Peyer's patch (tissue), 4 donors: ENCODE data around the gene ENG. TPM values are rescaled to one million over a fixed set of nuclear protein-coding genes. Genes with fewer than 3 reads are reported as not detected.
"Not testable (repeated sequence)": the region's sequence is repeated elsewhere in the genome, so short reads cannot be mapped to it uniquely, and the experiment has no call there.

Experiments used
- DNase-seq, 3 donors: peaks; one replicate each; pipeline ENCODE4 v3.0.0-alpha.2; 2017 to 2019
- H3K27ac ChIP-seq, 4 donors: fragments of 200-600 bp; sonication (generic); one replicate each; pipeline ENCODE4 v1.5.1; 2016 to 2019
- H3K27me3 ChIP-seq, 2 donors: fragments of 200-600 bp; sonication (generic); one replicate each; pipeline ENCODE4 v1.5.1; 2019
- H3K36me3 ChIP-seq, 3 donors: fragments of 200-600 bp; sonication (generic); one replicate each; pipeline ENCODE4 v1.5.1; 2016 to 2019
- H3K4me1 ChIP-seq, 4 donors: fragments of 200-600 bp; sonication (generic); one replicate each; pipeline ENCODE4 v1.5.1; 2016 to 2019
- H3K4me3 ChIP-seq, 4 donors: fragments of 200-600 bp; sonication (generic); 1 replicate in 3 of 4; 2 replicates in 1 of 4; pipeline ENCODE4 v1.5.1; 2016 to 2019; ENCODE audit warnings: mild to moderate bottlenecking in 1 of 4
- H3K9me3 ChIP-seq, 4 donors: fragments of 200-600 bp; sonication (generic); one replicate each; pipeline ENCODE4 v1.5.1; 2016 to 2019; ENCODE audit warnings: mild to moderate bottlenecking in 1 of 4
- CTCF ChIP-seq, 6 experiments: fragments of 450-650 bp in 4 of 6; fragments of 200-600 bp in 2 of 6; sonication (generic) in 1 of 6; IDR thresholded peaks; one replicate each; pipeline ENCODE4 v1.5.1; 2017 to 2019; ENCODE audit warnings: antibody characterized with exemption in 6 of 6, mild to moderate bottlenecking in 3 of 6, moderate library complexity in 1 of 6
- POLR2A ChIP-seq, 2 donors: fragments of 450-650 bp; IDR thresholded peaks; one replicate each; pipeline ENCODE4 v1.5.1; 2017; ENCODE audit warnings: antibody characterized with exemption in 2 of 2, mild to moderate bottlenecking in 2 of 2, moderate library complexity in 2 of 2
- total RNA-seq, 4 donors: library from RNA; depleted of rRNA; stranded (reverse); fragments of >200 nt; gene quantifications; one replicate each; pipeline ENCODE4 v1.1.0, GENCODE V29; 2016

ENG gene
- total RNA-seq, 4 donors from 2014 or later, result 7.0 to 49.5 (median 25.0) TPM

GRCh38 chr9:127848756-127849504, 5.5 kb downstream of the ENG start:
- Histone ChIP-seq H3K27ac (peak overlapping the region in 1 of 4 donors; percentile 4), H3K27me3 (no peaks in the 10 kb centered on the region), H3K4me3 (no peak overlapping the region), H3K4me1 (peaks cover 0 to 14% (median 0%) of the 10 kb centered on the region in 4 donors), H3K9me3 (peaks cover 0 to 8% (median 2%) of the 10 kb centered on the region in 4 donors), H3K36me3 (peaks cover 0 to 4% (median 0%) of the 10 kb centered on the region in 3 donors)
- no peak for DNase-seq
- TF ChIP-seq POLR2A (IDR thresholded peaks at IDR 0.05), result no peak
- TF ChIP-seq CTCF (IDR thresholded peaks at IDR 0.05), result no peak

GRCh38 chr9:127847833-127848755, 6.4 kb downstream of the ENG start:
- no peak overlapping the region for H3K4me3 ChIP-seq

GRCh38 chr9:127847178-127847510, 7.3 kb downstream of the ENG start:
- Histone ChIP-seq H3K4me3 (no peak overlapping the region), H3K27me3 (no peaks in the 10 kb centered on the region), H3K36me3 (peaks cover 0 to 4% (median 0%) of the 10 kb centered on the region in 3 donors), H3K4me1 (peaks cover 0 to 12% (median 0%) of the 10 kb centered on the region in 4 donors), H3K9me3 (peaks cover 0 to 8% (median 2%) of the 10 kb centered on the region in 4 donors), H3K27ac (peak overlapping the region in 3 of 4 donors; percentile 25 to 64 (median 57))
- TF ChIP-seq POLR2A (IDR thresholded peaks at IDR 0.05), result no peak
- no peak for TF ChIP-seq CTCF (IDR thresholded peaks at IDR 0.05)
- no peak for DNase-seq

More at GRCh38 chr9:127847833-127848755, 6.4 kb downstream of the ENG start:
- no peak for TF ChIP-seq CTCF (IDR thresholded peaks at IDR 0.05)
- no peak for TF ChIP-seq POLR2A (IDR thresholded peaks at IDR 0.05)
- DNase-seq, result no peak
- Histone ChIP-seq H3K36me3 (peaks cover 0 to 4% (median 0%) of the 10 kb centered on the region in 3 donors), H3K27me3 (no peaks in the 10 kb centered on the region), H3K4me1 (peaks cover 0 to 14% (median 0%) of the 10 kb centered on the region in 4 donors), H3K27ac (peak overlapping the region in 2 of 4 donors; percentile 25 to 57), H3K9me3 (peaks cover 0 to 8% (median 2%) of the 10 kb centered on the region in 4 donors)

- no peak overlapping the region for H3K4me3 ChIP-seq
- peak overlapping the region in 3 of 4 donors; percentile 32 to 64 (median 57) for H3K27ac ChIP-seq
- peaks cover 0 to 4% (median 0%) of the 10 kb centered on the region in 3 donors for H3K36me3 ChIP-seq
- H3K4me1 ChIP-seq, result peaks cover 0 to 6% (median 0%) of the 10 kb centered on the region in 4 donors
- no peaks in the 10 kb centered on the region for H3K27me3 ChIP-seq
- peaks cover 0 to 8% (median 2%) of the 10 kb centered on the region in 4 donors for H3K9me3 ChIP-seq
- TF ChIP-seq CTCF (IDR thresholded peaks at IDR 0.05) (no peak), POLR2A (IDR thresholded peaks at IDR 0.05) (no peak)
- DNase-seq, result no peak
Measured at GRCh38 chr9:127846443-127847177, 7.8 kb downstream of the ENG start.

GRCh38 chr9:127845619-127846018, 8.8 kb downstream of the ENG start:
- not testable (repeated sequence) for H3K27me3 ChIP-seq, H3K9me3 ChIP-seq, H3K36me3 ChIP-seq, H3K4me3 ChIP-seq, DNase-seq, H3K4me1 ChIP-seq
- H3K27ac ChIP-seq, result peak overlapping the region in 2 of 4 donors; percentile 57 to 64
